GM12865 (cell line): ENCODE results near the gene FOXRED2.
"Not testable (repeated sequence)": the region's sequence is repeated elsewhere in the genome, so short reads cannot be mapped to it uniquely, and the experiment has no call there.

ENCODE experiments used
- DNase-seq: peaks from one replicate; pipeline ENCODE4 v3.0.0; 2010; ENCODE audit warnings: low read depth
- H3K4me3 ChIP-seq: 2 replicates; pipeline ENCODE4 v1.5.1; 2011; ENCODE audit warnings: mild to moderate bottlenecking, low read depth, low read length, control low read depth
- TF ChIP-seq, protein P1 (sequence below): IDR thresholded peaks from 2 replicates; pipeline ENCODE4 v1.5.1; 2011; ENCODE audit warnings: low read length, control low read depth, low read depth, inconsistent platforms; ENCODE audit not compliant: insufficient read depth; ENCODE audit errors: missing control alignments

The FOXRED2 gene

DNA sequence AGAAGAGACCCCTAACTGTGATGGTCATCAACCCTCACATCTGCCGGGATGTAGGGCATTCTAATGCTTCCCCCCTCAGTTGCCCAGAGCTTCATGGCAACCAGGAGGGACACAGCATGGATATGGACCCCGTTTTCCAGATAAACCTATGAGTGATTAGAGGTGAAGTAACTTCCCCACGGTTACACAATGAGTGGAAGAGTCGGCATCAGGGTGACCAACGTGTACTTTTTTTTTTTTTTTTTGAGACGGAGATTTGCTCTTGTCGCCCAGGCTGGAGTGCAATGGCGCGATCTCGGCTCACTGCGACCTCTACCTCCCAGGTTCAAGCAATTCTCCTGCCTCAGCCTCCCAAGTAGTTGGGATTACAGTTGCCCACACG, 50.4 kb downstream of the FOXRED2 start:
- no peak overlapping the region for H3K4me3 ChIP-seq
- TF ChIP-seq, protein P1, sequence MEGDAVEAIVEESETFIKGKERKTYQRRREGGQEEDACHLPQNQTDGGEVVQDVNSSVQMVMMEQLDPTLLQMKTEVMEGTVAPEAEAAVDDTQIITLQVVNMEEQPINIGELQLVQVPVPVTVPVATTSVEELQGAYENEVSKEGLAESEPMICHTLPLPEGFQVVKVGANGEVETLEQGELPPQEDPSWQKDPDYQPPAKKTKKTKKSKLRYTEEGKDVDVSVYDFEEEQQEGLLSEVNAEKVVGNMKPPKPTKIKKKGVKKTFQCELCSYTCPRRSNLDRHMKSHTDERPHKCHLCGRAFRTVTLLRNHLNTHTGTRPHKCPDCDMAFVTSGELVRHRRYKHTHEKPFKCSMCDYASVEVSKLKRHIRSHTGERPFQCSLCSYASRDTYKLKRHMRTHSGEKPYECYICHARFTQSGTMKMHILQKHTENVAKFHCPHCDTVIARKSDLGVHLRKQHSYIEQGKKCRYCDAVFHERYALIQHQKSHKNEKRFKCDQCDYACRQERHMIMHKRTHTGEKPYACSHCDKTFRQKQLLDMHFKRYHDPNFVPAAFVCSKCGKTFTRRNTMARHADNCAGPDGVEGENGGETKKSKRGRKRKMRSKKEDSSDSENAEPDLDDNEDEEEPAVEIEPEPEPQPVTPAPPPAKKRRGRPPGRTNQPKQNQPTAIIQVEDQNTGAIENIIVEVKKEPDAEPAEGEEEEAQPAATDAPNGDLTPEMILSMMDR: no peak
- no peak for DNase-seq

DNA sequence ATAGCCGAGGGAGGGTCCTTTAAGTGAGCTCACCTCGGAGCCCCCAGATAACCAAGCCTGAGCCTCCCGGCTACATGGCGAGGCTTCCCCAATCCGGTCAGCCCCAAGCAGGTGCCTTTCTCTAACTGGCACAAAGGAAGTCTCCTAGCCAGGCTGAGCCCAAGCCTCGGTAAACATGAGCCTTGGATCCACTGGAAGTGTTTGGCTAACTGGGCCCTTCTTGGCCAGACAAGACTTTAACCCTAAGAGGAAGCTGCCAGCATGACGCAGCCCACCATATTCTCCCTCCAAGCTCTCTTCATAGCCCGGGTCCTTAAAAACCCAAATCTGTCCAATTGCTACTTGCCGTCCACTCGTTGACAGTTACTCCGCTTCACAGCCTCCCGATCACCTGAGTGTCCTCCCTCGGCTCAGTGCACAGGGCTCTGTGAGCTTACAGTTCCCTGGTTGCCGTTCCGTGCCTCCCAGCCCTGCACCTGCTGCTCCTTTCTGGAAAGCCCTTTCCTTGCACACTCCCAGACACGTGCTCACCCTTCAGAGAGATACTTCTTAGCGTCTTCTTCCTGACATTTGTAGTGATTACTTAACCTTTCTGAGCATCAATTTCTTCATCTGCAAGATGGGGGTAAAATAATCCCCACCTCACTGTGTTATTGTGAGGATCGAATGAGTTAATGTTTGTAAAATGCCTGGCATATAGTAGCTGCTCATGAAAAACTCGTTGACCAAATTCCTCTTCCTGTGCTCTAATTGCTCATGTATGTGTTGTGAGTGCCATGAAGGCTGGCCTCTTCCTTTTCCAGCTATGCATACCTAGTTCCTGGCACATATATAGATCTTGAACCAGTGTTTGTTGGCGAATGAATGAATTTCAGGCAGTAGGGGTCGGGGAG, 51.0 kb downstream of the FOXRED2 start:
- DNase-seq: no peak
- TF ChIP-seq, protein P1: no peak
- peak overlapping the region; percentile 72 for H3K4me3 ChIP-seq

DNA sequence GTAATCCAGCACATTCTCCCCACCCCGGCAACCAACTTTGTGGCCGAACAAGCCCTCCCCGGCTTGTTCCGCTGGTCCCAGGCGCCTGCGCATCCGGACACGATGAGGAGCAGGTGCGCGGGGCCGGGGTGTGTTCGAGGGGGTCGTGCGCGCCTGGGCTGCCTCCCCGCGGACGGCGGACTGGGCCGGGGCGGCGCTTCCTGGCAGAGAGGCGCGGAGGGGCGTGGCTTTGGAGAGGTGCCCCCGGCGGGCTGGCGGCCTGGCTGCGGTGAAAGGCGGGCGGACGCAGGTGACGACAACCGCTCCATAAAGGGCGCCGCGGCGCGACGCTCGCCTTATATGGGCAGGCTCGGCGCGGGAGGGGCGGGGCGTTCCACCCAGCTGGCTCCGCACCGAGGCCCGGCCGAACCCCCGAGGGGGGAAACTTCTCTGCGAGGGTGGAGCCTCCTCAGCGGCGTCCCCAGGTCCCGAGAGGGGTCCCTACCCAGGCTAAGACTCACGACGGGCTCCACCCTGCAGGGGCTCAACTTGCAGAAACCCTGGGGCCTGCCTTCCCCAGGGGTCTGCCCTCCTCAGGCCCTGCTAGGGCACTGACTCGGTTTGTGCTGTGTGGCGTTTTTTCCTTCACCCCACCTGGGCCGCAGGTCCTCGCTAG, 51.8 kb downstream of the FOXRED2 start:
- TF ChIP-seq, protein P1: peak; percentile 6
- DNase-seq: peak; percentile 97
- peak overlapping the region; percentile 72 for H3K4me3 ChIP-seq

DNA sequence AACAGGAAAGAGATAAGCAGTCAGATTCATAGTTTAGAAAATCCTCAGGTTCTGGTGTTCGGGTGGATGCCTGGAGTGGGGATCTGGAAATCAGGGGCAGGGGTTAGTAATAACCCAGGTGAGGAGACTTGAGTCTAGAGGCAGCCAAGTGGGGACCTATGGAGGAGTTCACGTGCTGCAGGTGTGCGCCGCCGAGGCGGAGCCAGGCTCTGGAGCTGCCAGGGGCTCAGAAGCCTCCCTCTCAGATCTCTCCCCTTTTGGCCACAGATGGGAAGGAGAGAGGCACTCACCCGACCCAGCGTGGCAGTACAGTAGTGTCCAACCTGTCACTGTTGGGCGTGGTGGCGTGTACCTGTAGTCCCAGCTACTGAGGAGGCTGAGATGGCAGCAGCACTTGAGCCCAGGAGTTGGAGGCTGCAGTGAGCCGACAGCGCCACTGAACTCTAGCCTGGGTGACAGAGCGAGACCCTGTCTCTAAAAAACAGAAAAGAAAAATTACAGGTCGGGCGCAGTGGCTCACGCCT, 52.9 kb downstream of the FOXRED2 start:
- no peak overlapping the region for H3K4me3 ChIP-seq
- TF ChIP-seq, protein P1: no peak
- DNase-seq: no peak

DNA sequence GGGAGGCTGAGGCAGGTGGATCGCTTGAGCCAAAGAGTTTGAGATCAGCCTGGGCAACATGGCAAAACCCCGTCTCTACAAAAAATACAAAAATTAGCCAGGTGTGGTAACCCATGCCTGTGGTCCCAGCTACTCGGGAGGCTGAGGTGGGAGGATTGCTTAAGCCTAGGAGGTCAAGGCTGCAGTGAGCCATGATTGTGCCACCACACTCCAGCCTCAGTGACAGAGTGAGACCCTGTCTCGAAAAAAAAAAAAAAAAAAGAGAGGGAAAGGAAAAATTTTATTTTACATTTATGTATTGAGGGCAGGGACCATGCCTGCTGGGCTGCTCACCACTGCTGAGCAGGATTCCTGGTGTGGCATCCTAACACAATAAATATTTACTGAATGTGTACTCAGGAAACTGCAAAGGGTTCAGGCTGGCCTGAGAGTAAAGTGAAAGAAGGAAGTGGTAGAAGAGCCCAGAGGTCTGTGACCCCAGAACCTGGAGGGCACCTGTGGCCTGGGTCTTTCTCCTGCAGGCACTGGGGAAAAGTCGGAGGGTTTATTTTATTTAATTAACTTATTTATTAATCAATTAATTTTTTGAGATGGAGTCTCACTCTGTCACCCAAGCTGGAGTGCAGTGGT, 53.7 kb downstream of the FOXRED2 start:
- H3K4me3 ChIP-seq: not testable (repeated sequence)
- DNase-seq: peak; percentile 34

DNA sequence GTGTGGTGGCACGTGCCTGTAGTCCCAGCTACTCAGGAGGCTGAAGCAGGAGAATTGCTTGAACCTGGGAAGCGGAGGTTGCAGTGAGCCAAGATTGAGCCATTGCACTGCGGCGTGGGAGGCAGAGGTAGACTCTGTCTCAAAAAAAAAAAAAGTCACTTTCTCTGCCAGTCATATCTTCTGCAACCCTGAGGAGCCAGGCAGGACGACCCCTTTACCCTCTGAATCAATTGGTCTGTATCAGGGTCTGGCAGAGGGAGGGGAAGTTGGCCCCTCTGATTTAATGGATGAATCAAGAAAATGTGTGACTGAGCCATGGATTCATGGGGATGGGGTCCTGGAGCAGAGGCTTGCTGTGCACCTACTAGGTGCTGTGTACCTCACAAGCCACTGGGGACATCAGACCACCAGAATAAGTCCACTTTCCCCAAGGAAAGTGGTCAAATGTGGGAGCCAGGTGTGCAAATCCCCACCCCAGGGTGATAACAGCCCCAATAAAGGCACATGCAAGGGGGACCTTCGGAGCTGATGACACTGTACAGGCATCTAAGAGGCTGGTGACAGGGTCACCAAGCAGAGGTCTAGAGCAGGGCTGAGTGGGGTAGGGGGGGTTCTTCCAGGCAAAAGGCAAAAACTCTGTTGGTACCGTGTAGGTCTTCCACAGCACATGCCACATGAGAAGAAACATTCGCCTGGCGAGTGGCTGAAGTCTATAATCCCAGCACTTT, 54.4 kb downstream of the FOXRED2 start:
- no peak for DNase-seq
- TF ChIP-seq, protein P1: peak; percentile 2
- H3K4me3 ChIP-seq: no peak overlapping the region; the same call in 1 of the 2 replicates

DNA sequence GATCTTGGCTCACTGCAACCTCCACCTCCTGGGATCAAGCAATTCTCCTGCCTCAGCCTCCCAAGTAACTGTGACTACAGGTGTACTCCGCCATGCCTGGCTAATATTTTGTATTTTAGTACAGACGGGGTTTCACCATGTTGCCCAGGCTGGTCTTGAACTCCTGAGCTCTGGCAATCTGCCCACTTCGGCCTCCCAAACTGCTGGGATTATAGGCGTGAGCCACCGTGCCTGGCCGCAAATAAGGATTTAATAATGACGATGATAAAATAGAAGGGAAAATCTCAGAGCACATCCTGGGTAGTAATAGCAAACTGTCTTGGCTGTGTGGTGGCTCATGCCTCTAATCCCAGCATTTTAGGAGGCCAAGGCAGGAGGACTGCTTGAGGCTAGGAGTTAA, 55.9 kb downstream of the FOXRED2 start:
- not testable (repeated sequence) for DNase-seq, H3K4me3 ChIP-seq
